Measurements from ENCODE around the gene RPL28.

RPL28 gene

GRCh38 chr19:55353803-55354697 lies 31.7 kb upstream of the RPL28 start:
- peak; percentile 74 for DNase-seq

DNA sequence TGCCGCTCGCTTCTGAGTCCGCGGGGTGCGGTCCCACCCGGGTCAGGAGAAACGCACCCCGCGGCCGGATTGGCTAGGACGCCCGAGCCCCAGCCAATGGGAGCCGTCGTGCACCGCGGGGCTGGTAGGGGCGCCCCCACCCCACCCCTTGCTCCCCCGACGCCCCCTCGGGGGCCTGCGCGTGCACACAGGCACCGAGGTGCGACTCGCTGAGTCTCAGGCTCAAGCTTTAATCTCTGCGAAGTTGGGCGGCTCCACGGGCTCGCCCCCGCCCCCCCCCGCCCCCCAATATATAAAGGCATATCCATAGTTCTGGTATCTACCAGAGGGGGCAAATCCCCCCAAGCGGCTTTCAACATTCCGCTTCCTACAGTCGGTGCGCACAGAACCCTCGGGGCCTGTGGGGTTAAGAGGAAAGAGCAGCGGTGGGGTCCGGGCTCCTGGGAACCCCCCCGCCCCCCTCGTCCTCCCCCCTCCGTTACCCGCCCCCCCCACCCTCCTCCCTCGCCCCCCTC lies 31.0 kb upstream of the RPL28 start, which contains the start of gene COX6B2:
TSS of gene COX6B2 (minus strand) at position 22 of the 515 bp plus-strand sequence. CDS start 198 bp downstream, outside the sequence.
- no peak for DNase-seq

DNA sequence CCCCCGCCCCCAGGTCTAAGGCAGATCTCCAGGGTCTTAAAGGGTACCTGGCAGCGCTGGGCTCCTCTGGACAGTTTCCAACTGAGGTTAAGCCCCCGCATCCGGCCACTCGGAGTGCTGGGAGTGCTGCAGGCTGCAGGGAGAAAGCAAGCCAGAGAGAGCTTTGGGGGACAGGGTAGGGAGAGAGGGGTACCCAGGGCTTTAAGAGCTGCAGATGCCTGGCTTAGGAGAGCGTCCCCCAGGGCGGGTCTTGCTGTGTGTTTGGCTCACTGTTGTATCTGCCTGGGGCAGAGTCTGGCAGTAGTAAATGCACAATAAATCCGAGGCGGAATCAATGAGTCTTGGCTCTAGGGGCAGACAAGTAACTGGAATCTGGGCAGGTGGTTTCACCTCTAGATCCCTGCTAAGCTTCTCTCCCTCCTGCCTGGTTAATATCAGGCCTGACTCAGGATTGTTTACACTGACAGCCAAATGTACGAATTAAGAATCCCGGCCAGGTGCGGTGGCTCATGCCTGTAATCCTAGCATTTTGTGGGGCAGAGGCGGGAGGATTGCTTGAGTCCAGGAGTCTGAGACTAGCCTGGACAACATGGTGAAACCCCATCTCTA lies 30.4 kb upstream of the RPL28 start:
- no peak for DNase-seq

DNA sequence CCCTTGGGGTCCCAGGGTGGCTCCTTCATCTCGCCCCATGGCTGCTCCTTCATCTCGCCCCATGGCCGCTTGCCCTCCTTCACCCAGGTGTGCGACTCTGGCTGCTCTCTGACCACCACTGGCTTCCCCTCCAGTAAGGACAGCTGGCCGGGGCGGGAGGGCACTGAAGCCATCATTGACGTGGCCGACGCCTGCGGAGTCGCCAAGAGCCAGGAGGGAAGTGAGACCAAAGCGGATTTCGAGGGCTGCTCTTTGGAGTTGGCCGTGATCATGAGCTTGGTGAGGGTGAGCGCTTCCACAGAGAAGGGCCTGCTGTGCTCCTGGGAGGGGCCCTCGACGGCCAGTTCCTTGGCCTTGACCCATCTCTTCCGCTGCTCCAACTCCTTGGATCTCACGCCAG lies 27.2 kb upstream of the RPL28 start:
- no peak for DNase-seq

- DNase-seq: no peak
Measured at GRCh38 chr19:55358943-55359908, 26.5 kb upstream of the RPL28 start.

GRCh38 chr19:55360902-55361301 lies 24.8 kb upstream of the RPL28 start:
- DNase-seq: no peak

GRCh38 chr19:55362174-55362989 lies 23.4 kb upstream of the RPL28 start:
- no peak for DNase-seq

DNA sequence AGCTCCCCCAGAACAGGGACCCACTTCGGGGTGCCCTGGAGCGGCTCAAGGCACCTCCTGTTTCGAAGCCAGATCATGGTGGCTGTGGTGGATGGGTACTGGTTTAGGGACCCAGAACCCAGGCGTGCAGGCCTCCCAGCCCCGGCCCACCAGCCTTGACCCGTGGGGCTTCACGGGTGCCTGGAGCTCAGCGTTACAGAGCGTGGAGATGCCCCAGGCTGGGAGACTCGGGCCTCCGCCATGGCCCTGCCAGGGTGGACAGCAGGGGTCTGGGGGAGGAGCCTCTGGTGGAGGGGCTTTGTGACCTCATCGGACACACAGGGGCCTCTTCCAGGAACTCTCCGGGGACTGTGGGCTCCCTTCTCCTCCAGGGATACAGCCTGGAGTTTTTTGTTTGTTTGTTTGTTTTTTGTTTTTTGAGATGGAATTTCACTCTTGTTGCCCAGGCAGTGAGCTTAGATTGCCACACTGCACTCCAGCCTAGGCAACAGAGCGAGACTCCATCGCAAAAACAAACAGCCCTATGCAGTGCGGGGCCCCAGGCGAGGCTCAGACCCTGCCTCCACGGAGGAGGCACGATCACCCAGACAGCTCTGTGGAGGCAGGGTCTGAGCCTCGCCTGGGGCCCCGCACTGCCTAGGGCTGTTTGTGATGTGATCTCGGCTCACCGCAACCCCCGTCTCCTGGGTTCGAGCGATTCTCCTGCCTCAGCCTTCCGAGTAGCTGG lies 22.6 kb upstream of the RPL28 start, which contains the start of gene GARIN5B:
TSS of gene GARIN5B (minus strand) at position 271 of the 727 bp plus-strand sequence. CDS start at position 77, 194 bp downstream.
- DNase-seq: no peak

GRCh38 chr19:55365245-55365644 lies 20.5 kb upstream of the RPL28 start:
- DNase-seq: no peak

DNA sequence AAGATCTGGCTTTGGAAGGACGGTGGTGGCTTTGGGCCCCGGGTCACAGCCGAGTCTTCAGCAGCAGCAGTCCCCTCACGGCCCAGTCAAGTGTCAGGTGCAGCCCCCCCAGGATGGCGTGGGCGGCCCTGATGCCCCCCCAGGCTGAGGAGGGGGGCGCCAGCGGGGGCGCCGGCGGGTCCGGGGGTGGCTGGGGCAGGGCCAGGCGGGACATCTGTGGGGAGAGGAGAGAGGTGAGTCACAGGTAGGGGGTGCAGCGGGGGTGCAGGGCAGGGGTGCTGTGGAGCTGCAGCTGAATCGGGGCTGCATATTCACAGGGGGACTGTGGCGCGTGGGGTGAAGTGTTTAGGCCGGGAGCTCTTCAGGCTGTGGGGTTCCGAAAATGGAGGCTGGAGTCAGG lies 19.8 kb upstream of the RPL28 start:
- no peak for DNase-seq

DNA sequence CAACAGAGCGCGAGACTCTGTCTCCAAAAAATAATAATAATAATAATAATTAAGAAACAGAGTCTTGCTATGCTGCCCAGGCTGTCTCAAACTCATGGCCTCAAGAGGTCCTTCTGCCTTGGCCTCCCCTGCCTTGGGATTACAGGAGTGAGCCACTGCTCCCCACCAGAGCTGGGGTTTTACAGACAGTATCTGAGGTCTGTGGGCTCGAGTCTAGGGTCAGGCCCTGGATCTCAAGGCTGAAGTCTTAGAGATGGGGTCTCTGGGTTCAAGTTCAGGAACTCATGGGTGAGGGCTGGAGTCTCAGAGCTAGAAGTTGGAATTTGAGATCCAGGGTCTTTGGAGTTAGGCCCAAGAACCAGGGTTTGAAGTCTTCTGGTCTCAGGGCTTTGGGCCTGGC lies 18.9 kb upstream of the RPL28 start:
- DNase-seq: no peak

DNA sequence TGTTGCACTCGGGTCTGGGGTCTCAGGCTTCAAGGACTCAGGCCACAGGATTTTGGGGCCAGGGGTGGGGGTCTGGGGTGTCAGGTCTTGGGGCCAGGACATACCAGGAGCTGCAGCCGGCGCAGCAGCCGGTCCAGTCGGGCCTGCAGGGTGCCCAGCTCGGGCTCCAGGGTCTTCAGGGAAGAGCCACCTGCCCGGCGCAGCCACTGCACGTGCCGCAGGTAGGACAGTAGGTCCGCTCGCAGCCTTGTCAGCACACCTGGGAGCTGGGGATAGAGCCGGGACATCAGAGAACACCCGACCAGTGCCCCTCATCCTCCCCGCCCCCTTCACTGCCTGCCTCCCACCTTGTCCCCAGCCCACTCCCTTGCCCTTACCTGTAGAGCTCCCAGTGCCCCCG lies 17.6 kb upstream of the RPL28 start:
- no peak for DNase-seq

DNA sequence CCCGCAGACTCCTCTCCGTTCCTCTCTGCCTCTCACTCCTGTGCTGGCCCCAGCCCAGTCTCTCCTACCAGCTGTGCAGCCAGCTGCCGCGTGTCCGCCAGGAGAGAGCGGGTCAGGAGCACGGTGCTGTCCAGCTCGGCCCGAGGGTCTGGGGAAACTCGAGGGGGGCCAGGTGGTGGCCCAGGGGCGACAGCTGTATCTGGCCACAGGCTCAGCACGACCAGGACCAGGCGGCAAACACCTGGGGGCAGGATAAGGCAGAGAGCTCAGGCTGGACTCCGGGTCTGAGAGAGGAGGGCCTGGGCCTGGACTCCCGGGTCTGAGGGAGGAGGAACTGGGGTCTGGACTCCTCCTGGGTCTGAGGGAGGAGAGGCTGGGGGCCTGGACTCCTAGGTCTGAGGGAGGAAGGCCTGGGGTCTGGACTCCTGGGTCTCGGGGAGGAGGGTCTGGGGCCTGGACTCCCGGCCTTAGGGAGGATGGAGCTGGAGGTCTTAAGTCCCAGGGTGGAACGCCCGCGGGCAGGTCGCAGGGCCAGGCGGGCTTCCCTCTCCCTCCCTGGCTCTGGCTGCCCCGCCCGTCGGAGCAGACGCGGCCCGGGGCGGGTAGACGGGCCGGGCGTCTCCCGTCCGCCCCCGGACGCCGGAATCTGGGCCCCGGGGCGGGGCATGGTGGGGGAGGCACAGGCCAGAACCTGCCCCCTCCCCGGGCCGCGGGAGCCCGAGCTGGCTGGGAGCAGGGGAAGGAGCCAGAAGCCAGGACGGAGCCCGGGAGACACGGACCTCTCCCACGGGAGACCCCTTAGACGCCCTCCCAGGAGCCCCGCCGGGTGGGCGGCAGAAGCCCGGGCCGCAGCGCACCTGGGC lies 16.8 kb upstream of the RPL28 start:
- DNase-seq: no peak

DNA sequence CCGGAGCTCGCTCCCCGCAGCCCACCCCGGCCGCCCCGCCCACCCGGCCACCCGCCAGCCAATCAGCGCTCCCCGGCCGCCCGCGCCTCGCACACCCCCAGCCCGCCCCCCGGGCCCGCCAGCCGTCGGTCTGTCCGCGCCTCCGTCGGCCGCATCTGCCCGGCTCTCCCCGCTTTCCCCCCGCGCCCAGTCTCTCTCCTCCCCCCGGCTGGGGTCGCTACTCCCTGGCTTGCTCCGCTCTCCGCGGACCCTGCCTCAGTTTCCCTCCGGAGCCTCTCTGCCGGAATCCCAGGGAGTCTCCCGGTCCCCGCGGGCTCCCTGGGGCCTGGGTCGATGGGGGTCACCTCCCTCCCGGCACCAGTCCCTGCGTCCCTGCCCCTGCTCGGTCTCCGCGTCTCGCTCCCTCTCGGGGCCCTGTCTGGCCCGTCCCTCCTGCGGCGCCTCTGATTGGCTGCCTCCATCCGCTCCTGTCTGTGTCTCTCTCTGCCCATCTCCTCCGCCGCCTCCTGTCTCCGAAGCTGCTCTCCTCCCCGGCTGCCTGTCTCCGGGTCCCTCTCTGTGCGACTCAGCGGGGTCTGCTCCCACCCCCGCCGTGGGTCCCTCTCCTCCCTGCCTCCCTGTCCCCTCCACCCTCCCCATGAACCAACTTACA lies 16.0 kb upstream of the RPL28 start:
- DNase-seq: peak; percentile 83

- DNase-seq: no peak
Measured at GRCh38 chr19:55370305-55370988, 15.3 kb upstream of the RPL28 start, which contains the start of gene IL11. Gene IL11 (minus strand): TSS chr19:55370463. CDS start chr19:55370310, 153 bp downstream.

DNA sequence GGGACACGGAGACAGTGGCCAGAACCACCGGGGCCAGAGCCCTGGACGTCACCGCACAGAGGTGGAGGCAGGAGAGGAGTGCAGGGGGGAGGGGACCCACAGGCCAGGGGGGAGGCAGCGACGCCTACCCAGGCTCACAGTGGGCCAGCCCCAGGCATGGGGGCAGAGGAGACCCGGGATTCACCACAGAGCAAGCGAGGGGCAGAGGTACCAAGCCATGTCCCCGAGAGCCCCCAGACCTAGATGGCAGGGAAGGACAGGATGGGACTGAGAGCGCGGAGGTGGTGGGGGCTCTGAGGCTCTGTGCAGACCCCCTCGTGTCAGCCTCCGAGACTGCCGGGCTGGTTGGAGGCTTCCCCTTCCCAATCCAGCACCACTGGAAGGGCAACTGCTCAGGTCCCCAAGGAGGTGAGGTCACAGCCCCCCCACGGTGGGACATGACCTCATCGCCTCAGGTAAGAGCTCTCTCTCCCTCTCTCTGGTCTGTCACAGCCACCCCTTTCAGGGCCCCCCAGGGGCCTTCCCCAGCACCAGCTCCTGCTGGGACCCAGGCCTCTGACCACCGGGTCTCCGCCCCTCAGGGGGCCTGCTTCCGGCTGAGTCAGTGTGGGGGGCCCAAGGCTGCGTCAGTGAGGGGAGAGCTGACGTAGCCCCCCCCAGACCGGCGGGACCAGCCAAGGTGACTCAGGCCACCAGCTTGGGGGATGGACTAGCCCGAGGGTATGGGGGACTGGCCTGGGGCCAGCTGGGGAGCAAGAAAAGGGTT lies 13.2 kb upstream of the RPL28 start:
- DNase-seq: no peak

- no peak for DNase-seq
Measured at GRCh38 chr19:55373306-55373992, 12.3 kb upstream of the RPL28 start.
